Right renal cortex interstitium (tissue), 3 donors: ENCODE results near the gene UPF1. TPM values are rescaled to one million over a fixed set of nuclear protein-coding genes. Genes with fewer than 3 reads are reported as not detected.

Source experiments
- DNase-seq, 3 donors: peaks; one replicate each; pipeline ENCODE4 v3.0.0-alpha.2; 2013; ENCODE audit warnings: low read depth in 3 of 3, low spot score in 2 of 3
- polyA plus RNA-seq, 3 donors: library from polyadenylated mRNA; unstranded; fragments of 120-200 nt; gene quantifications; one replicate each; pipeline ENCODE4 v1.2.1, GENCODE V29; 2013; ENCODE audit not compliant: insufficient read length in 3 of 3

UPF1 gene
- polyA plus RNA-seq, 3 donors, result 44.7 to 56.8 (median 48.2) TPM

DNA sequence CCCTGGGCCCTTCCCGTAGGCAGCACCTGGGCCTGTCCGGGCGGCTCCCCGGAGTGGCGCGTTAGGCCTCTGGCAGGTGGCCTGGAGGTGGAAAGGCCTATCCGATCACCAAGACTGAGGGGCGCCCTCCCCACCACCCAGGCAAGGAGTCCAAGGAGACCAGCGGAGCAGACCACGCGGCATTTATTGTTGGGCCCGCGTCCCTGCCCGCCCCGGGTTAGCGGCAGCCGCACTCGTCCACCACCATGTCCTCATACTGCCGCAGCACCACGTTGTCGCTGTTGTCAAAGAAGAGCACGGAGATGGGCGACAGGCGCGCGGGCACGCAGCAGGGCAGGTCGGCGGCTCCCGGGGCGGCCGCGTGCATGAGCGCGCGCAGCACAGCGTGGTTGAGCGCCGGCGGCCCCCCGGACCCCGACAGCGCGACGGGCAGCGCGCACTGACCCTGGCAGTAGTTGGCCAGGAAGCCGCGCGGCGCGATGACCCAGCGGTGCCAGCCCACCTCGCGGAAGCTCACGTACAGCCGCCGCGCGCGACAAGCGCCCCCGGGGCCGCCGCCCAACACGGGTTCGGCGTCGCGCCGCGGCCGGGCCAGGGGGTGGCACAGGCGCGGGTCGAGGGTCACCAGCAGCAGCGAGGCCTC lies 36.7 kb downstream of the UPF1 start:
- no peak for DNase-seq

GRCh38 chr19:18869023-18869618 lies 37.4 kb downstream of the UPF1 start:
- DNase-seq, result no peak

GRCh38 chr19:18869781-18870530 lies 38.2 kb downstream of the UPF1 start:
- no peak for DNase-seq

GRCh38 chr19:18870531-18871172 lies 38.9 kb downstream of the UPF1 start:
- no peak for DNase-seq

DNA sequence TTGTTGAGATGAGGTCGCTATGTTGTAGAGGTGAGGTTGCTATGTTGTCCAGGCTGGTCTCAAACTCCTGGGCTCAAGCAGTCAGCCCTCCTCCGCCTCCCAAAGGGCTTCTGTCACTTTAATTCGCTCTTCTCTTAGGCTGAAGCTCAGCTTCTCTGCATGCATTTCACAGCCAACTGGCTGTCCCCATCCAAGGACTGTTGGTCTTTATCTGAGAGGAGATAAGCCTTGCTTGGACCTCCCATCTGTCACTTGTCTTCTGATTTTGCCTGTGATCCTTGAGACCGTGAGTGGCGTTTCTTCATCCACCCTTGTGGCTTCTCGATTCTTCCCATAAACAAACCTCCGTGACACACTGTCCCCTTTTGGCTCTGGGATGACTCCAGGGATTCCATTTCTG lies 39.8 kb downstream of the UPF1 start:
- no peak for DNase-seq

- no peak for DNase-seq
These were observed 44.0 kb downstream of the UPF1 start for GRCh38 chr19:18875726-18876125.

DNA sequence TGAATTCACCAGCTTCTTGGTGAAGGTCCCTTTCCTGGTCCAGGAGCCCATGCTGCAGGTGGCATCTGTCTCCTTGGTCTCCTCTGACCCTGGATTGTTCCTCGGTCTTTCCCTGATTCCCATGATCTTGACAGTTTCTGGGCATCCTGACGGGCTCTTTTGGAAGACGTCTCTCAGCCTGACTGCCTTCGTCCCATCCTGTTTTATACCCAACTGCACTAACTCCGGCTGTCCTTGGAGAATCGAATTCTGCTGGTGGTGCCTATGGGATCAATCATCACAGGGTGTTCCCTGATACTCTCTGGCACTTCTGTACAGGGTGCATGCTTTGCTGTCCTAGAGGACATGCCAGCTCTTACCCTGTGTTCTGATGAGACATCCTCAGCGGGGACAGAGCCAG lies 45.1 kb downstream of the UPF1 start:
- DNase-seq, result no peak

- DNase-seq, result no peak
These were observed 46.5 kb downstream of the UPF1 start for GRCh38 chr19:18878058-18878797.

DNA sequence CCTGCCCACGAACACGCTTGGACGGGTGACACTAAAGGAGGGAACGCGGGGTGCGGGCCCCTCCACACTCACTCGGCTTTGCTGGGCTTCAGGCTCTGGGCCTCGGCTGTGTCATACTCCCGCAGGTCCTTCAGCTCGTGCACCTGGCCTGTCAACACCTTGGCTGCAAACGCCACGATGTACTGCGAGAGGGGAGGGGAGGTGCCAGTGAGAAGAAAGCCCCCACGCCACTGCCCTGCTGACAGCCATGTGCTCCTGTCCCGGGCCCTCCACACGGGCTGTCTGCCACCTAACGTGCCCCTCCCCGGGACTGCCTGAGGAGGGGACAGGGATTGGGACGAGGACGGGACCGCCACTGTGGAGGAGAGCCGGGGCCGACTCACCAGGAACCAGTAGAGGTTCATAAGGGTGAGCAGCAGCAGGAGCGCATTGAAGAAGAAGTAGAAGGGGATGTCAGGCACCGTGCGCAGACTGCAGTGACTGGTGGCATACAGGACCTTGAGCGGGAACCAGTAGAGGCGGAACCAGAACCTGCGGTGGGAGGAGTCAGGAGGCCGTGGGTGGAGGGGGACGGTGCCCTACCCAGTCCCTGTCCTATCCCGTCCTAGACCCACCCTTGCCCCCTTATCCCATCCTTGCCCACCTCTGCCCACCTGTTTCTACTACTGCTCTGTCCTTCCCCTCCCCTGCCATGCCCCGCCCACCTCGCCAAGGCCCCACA lies 47.3 kb downstream of the UPF1 start:
- no peak for DNase-seq

DNA sequence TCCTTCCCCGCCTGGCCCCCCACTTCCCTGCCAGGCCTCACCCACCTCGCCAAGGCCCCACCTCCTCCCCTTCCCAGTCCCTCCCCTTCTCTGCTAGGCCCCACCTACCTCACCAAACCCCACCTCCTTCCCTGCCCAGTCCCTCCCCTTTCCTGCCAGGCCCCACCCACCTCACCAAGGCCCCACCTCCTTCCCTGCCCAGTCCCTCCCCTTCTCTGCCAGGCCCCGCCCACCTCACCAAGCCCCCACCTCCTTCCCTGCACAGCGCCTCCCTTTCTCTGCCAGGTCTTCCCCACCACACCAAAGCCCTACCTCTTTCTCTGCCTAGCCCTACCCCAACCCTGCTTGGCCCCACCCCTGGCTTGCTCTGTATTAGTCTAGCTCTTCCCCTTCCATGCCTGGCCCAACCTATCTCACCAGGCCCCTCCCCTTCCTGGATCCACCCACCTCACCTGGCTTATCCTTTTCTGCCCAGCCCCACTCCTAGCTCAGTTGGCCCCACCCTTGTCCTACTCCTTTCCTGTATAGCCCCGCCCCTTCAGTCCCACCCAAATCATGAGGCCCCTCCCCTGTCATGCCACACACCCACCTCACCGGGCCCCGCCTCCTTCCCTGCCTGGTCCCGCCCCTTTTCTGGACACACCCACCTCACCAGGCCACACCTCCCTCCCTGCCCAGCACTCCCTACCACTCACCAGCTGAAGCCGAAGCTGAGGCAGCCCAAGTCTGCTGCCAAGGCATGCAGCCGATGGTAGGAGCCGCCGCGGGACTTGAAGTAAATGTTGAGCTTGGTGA lies 48.0 kb downstream of the UPF1 start:
- DNase-seq, result no peak

- no peak for DNase-seq
These were observed 49.7 kb downstream of the UPF1 start for GRCh38 chr19:18881491-18881890.

GRCh38 chr19:18883526-18884304 lies 52.0 kb downstream of the UPF1 start:
- DNase-seq, result no peak

DNA sequence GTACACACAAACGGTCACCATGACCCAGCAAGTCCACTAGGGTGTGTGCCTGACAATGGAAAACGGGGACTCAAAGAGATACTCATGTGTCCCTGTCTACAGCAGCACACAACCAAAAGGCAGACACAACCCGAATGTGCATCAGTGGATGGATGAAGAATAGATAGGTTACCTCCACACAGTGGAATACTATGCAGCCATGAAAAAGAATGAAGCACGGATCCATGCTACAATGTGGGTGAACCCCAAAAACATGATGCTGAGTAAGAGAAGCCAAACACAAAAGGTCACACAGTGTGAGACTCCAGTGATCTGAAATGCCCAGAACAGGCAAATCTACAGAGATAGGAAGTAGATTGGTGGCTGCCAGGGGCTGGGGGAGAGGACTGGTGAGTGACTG lies 55.2 kb downstream of the UPF1 start:
- no peak for DNase-seq

- DNase-seq, result no peak
These were observed 58.4 kb downstream of the UPF1 start for GRCh38 chr19:18889949-18890745.

DNA sequence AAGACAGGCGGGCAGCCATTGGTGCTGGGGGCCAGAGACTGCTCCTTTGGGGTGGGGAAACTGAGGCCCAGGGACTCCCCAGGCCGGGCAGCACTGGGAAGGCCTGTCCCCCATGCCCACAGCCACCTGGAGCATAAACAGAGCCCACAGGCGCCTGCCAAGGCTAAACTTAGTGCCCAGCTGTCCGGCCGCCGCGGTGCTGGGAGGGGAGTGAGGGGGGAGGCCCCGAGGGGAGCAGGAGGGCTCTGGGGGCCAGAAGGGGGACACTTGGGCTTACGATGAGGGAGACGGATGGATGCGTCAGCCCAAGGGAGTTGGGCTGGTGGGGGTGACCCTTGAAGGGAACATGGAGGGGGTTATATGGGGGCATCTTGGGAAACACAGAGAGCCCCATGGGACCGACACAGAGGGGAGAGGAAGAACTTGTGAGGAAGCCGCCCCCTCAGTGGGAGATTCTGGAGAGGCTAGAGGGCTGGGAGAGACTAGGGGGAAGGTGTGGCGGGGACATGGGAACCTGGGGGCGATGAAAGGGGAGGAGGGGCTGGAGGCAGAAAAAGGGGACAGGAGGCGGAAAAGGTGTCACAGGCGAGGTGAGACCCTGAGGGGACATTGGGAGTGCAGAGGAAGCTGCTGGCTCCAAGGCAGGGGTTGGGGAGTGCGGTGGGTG lies 62.0 kb downstream of the UPF1 start:
- DNase-seq, result no peak

GRCh38 chr19:18894254-18895037 lies 62.7 kb downstream of the UPF1 start:
- DNase-seq, result no peak
